ENCODE results near the gene ANGPT4. TPM values are rescaled to one million over a fixed set of nuclear protein-coding genes. Genes with fewer than 3 reads are reported as not detected.

ANGPT4 gene
- total and polyA plus RNA-seq, 11 donors = 0.08 to 0.32 (median 0.15) TPM; not detected in 5

DNA sequence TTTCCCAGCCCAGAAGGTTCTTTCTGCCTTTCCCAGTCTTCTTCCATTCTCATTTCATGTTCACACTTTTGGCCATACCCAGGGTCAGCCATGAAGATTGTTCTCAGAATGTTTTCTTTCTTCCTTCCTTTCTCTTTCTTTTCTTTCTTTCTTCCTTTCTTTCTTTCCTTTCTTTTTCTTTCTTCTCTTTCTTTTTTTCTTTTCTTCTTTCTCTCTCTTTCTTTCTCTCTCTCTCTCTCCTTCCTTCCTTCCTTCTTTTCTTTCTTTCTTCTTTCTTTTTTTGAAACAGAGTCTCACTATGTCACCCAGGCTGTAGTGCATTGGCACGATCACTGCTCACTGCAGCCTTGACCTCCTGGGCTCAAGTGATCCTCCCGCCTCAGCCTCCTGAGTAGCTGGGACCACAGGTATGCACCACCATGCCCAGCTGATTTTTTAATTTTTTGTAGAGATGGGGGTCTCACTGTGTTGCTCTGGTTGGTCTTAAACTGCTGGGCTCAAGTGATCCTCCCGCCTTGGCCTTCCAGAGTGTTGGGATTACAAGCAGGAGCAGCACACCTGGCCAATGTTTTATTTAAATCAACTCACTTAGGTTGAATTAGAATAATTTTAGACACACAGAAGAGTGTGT lies 95.7 kb downstream of the ANGPT4 start:
- TF ChIP-seq, protein P1, sequence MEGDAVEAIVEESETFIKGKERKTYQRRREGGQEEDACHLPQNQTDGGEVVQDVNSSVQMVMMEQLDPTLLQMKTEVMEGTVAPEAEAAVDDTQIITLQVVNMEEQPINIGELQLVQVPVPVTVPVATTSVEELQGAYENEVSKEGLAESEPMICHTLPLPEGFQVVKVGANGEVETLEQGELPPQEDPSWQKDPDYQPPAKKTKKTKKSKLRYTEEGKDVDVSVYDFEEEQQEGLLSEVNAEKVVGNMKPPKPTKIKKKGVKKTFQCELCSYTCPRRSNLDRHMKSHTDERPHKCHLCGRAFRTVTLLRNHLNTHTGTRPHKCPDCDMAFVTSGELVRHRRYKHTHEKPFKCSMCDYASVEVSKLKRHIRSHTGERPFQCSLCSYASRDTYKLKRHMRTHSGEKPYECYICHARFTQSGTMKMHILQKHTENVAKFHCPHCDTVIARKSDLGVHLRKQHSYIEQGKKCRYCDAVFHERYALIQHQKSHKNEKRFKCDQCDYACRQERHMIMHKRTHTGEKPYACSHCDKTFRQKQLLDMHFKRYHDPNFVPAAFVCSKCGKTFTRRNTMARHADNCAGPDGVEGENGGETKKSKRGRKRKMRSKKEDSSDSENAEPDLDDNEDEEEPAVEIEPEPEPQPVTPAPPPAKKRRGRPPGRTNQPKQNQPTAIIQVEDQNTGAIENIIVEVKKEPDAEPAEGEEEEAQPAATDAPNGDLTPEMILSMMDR (IDR thresholded peaks at IDR 0.05) = no peak
- no peak for TF ChIP-seq POLR2A (IDR thresholded peaks at IDR 0.05)
- H3K4me1 ChIP-seq = peaks cover 0 to 14% (median 5%) of the 10 kb centered on the region in 12 donors
- H3K27ac ChIP-seq = peak overlapping the region in 1 of 12 donors; percentile 63
- H3K36me3 ChIP-seq = no peaks in the 10 kb centered on the region
- 96 to 98% (median 98%) methylated on average over 3 of the region's 3 CpGs for WGBS, 4 donors
- peaks cover 0 to under 1% (median 0%) of the 10 kb centered on the region in 9 donors for H3K27me3 ChIP-seq
- ATAC-seq (no peak), DNase-seq (no peak)
- H3K4me3 ChIP-seq = no peak overlapping the region
- H3K9me3 ChIP-seq = no peaks in the 10 kb centered on the region
- intact Hi-C loops (cut with DNase I) = no loop called here

Other genes with a start within 250 kb of the ANGPT4 start
- not detected for gene SCRT2, start 240.5 kb downstream of the ANGPT4 start, total RNA-seq
- not detected for gene SCRT2, start 240.5 kb downstream of the ANGPT4 start, polyA plus RNA-seq
- gene SLC52A3, start 147.8 kb downstream of the ANGPT4 start, total RNA-seq = 10 to 100 TPM in 1 of 9 donors, 1 to 10 TPM in 8; 1.4 to 18.6 (median 2.8) TPM
- gene SLC52A3, start 147.8 kb downstream of the ANGPT4 start, polyA plus RNA-seq = 1 to 10 TPM; 1.7 to 3.4 TPM
- gene FAM110A, start 82.6 kb downstream of the ANGPT4 start, total RNA-seq = 1 to 10 TPM; 1.2 to 8.1 (median 2.3) TPM
- gene FAM110A, start 82.6 kb downstream of the ANGPT4 start, polyA plus RNA-seq = 1 to 10 TPM; 1.3 to 1.6 TPM
- under 1 TPM in 2 of 9 donors, not detected in 7; 0.25 to 0.27 TPM for gene RSPO4, start 86.0 kb upstream of the ANGPT4 start, total RNA-seq
- gene RSPO4, start 86.0 kb upstream of the ANGPT4 start, polyA plus RNA-seq = under 1 TPM in 1 of 2 donors, not detected in 1; 0.04 TPM
- 100 to 1,000 TPM; 116 to 184 (median 141) TPM for gene PSMF1, start 202.3 kb upstream of the ANGPT4 start, total RNA-seq
- gene PSMF1, start 202.3 kb upstream of the ANGPT4 start, polyA plus RNA-seq = 10 to 100 TPM; 24.6 to 88.2 TPM